HG03460 (cell line): ENCODE measurements around the gene GADD45B.

Experiments
- ATAC-seq: cut with Tn5 transposase; IDR thresholded peaks from one replicate; pipeline ENCODE4 v1.9.1; 2021; ENCODE audit not compliant: unreplicated experiment

The GADD45B gene, protein sequence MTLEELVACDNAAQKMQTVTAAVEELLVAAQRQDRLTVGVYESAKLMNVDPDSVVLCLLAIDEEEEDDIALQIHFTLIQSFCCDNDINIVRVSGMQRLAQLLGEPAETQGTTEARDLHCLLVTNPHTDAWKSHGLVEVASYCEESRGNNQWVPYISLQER

GRCh38 chr19:2475702-2476450, at the start of gene GADD45B:
GADD45B (plus strand) TSS chr19:2476127; CDS start chr19:2476359, 232 bp downstream.
- ATAC-seq: peak; percentile 40

DNA sequence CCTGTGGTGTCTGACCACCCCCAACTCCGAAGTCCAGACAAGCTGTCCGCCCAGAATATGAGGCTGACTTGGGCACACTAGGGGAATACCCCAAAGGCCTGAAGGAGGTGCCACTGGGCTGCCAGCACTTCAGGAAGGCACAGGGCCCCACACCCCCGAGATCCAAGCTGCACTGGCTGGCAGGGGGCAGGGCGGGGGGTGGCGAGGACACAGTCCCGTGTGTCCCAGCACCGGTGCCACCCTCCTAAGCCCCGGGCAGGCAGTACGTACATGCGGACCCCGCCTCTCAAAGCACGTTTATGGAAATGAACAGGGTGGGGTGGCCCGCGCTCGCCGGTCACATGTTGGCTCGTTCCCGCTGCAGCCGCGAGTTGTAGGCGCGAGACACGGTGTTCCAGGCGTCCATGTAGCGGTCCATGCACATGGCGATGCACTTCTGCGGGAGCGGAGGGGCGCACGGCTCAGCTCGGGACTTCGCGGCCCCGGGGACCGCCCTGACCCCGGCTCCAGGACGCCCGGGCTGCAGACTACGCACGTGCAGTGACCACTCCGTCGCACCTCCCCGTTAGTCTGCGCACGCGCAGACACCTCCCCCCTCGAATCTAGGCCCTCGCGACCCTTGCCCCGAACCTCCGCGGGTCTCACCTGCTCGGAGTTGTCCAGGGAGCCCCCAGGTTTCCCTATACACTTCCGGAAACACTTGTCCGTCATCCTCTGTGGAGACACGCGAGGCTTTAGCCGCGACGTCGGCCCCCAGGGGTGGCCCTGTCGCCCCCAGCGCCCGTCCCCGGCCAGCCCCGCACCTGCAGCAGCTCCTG, 49.1 kb upstream of the GADD45B start:
- no peak for ATAC-seq

DNA sequence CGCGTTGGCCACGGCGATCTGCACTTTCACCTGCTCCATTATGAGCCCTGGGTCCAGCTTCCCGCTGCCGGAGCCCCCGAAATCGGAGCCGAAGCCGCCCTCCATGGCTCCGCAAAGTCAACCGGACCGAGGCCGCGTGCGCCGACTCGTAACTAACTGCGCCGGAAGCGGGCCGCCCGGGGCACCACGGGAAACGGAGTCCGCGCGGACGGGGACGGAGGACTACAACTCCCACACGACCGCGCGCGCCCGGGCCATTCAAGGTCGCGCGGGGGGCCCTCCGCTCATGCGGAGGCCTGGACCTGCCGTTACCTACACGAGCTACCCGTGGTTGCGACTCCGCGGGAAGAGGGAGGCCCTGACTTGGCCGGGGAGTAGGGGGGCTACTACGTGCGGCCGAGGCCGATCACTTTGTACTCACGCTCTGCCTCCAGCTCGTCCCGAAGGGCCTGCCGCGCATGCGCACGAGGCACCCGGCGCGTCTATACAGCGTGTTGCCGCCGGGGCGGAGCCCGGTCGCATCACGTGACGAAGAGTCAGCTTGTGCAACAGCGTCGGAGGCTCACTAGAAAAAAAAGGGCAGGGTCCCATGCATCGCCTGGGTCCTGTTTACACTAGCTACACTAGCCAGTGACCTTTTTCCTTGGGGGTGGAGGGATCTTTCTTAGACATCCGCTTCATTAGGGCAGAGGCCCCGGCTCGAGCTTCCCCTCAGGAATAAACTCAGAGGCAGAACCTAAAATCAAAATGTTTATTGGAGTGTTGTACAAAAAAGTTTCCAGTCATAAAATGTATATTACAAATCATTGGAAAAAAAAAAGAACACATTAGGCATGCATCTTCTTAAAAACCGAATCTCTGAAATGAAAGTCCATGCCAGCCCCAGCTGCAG, 48.3 kb upstream of the GADD45B start, which contains the start of gene TIMM13:
Gene TIMM13 (minus strand): TSS at position 158 of the 892 bp plus-strand sequence. CDS start 53 bp downstream, at position 105.
- ATAC-seq: peak; percentile 79

DNA sequence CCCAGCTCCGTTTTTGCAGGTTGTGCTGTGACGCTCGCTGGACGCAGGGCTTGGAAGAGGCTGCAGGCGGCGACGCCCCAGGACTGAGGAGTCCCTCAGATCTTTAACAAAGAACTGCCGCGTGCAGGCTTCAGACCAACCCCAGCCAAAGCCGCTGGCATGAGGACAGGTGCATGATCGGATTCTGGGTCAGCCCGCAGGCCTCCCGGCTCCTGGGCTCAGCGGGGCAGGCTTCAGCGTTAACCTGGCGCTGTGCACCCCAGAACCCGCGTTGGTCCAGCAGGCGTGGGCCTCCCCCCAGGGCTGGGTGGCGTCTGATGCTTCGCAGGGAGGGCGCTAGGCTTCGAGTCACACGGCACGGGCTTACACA, 47.6 kb upstream of the GADD45B start:
- ATAC-seq: no peak

DNA sequence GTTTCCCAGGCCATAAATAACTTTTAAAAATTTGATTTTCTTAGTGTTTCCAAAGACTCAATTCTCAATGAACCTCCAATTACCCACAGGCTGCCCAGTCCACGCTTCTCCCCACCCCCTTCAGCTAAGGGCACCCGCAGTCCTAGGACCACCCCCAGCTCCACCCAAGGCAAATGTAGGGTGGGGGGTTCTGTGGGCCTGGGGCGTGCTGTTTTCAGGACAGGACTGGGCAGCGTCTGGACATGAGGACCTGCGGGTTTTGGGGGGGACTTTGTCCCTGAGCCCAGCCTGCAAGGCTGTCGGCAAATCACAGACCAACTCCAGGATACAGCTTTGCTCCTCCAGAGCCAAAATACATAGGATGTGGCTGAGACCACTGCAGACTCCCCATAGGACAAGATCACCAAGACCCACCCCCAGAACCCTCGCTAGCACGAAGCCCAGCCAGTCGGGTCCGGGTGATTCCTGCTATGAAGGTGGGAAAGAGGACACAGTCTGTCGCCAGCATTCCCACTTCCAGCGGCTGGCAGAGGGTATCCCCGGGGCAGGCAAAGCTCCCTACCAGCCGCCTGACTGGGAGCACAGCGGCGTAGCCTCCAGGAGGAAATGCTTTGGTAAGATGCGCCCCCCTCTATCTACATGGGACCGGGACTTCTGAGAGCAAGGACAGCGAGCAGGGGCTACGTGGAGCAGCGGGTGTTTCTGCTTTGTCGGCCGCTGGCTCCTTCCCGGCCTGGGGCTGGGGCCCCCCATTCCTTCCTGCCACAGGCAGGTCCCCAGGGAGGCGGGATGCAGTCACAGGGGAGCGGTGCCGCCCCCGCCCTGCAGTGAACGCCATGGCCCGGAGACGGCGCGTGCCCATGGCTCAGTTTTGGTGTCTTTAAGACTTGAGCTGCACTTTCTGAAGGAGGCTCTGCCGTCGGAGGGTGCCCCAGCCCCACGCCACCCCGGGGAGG, 46.9 kb upstream of the GADD45B start:
- no peak for ATAC-seq

DNA sequence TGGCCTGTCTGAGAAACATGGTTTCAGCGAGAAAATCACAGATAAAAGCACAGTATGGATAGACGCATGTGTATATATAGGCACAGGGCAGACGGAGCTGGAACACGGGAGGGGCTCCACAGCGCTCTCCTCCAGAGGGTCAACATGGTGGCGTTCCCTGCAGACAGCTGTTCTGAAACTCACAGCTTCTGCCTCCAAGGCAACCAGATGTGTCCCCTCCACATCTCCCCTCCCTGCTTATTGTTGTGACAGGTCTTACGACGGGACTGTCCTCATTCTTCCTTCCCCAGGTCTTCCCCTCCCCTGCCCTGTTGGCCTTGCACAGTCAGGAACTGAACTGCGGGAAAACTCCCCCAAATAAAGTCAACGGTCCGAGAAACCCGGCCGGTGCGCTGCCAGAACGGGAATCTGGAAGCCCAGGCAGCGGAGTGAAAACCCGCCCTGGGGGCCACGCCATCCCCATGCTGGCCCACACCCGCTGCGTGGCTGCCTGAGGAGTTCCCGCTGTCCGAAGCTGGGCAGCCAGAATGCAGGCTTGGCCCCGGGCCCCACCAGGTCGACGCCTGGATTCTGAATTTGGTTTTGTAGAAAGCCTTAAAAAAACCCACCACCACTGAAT, 45.9 kb upstream of the GADD45B start:
- ATAC-seq: no peak

DNA sequence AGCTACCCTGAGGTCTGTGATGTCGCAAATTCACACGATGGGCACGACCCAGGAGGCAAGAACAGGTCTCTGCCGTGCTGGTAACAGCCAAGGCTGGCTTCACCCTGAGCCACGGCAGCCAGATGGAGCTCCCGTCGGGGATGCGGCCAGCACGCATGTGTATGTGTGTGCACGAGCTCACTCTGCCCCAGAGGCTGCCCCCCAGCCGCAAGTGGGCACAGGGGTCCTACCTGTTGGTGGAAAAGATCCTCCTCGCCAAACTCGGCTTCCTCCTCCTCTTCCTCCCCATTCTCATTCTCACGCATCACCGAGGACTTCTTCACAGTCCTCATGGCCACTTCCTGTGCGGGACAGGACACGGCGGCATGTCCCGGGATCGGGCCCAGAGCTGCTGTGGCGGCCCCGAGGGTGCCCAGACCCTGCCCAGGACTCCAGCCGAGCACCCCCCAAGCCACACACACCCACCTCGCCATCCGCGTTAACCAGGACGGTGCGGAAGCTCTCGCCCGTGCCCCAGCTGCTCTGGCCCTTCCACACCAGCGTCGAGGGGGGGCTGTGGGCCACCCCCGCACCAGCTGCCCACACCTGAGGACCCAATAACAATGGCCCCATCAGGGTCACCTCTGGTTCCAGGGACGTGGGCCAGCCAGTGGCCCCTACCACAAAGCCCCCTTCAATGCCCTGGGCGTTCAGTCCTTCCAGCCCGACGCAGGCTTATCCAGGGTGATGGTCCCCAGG, 44.4 kb upstream of the GADD45B start:
- no peak for ATAC-seq

GRCh38 chr19:2432131-2432848, 43.6 kb upstream of the GADD45B start:
- no peak for ATAC-seq

GRCh38 chr19:2433854-2434253, 42.1 kb upstream of the GADD45B start:
- no peak for ATAC-seq

GRCh38 chr19:2434267-2434666, 41.7 kb upstream of the GADD45B start:
- no peak for ATAC-seq

GRCh38 chr19:2434721-2435265, 41.1 kb upstream of the GADD45B start:
- no peak for ATAC-seq

DNA sequence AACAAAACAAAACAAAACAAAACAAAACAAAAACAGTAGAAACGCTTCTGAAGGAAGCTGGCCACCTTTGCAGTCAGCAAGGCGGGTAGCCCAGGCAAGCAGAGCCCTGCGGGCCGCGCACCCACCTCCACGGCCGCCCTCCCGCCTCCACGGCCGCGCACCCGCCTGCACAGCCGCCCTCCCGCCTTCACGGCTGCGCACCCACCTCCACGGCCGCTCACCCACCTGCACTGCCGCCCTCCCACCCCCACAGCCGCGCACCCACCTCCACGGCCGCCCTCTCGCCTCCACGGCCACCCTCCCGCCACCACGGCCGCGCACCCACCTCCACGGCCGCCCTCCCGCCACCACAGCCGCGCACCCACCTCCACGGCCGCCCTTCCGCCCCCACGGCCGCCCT, 39.5 kb upstream of the GADD45B start:
- ATAC-seq: no peak

DNA sequence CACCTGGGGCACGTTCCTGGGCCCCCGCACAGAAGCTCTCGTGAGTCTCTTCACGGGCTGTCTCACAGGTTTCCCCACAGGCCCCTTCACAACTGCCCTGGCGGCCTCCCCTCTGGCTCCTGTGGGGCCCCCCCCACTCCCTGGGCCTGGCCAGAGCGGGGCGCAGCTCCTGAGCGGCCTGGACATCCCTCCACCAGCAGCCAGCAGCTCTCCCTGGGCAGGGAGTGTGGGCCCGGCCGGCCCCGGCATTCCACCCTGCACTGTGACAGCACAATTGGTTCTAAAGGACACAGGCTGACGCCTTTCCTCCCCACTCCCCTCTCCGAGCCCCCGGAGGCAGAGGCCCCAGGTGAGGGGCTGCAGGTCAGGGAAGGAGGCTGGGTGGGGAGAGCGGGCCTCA, 39.0 kb upstream of the GADD45B start:
- no peak for ATAC-seq

DNA sequence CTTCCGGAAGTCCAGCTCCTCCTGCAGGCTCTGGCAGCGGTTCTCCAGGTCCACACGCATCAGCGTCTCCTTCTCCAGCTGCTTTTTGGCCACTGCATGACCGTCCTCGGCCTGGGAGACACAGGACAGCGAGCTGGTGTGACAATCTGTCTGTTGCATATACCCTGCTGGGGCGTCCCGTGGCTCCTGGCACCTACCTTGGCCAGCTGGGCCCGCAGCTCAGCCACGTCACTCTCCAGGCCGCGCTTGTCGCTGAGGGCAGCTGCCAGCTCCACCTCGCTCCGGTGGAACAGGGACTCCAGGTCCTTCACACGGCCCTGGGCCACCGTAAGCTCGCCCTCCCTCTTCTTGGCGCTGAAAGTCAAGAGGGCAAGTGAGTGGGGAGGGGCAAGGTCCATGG, 37.7 kb upstream of the GADD45B start:
- no peak for ATAC-seq

- ATAC-seq: no peak
These were observed 35.4 kb upstream of the GADD45B start for GRCh38 chr19:2440515-2440914.

DNA sequence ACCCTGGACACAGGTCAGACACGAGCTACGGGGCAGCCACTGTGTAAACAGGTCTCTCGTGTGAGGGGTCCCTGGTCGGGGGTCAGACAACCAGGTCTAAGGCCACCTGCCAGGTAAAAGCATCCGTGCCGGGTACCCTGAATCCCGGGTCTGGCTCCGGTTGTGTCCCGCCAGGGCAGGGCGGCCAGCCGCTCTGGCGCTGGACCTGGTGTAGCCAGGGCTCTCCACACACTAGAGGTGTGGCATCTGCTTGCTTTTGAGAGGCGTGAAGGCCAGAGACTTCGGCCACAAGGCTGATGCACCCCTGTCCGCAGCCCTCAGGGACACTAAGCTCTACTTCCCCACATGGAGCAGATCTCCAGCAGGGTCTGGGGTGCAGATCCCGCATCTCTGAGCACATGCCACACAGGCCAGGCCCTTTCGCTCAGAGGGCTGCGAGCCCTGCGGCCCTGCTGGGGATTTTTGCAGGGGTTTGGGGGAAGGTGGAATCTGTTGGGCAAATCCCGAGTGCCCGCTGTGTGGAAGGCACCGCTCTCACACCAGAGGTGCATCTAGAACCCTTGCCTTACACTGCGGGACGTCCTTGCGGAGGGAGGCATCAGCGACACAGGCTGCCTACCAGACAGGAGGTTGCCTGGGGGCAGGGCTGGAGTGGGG, 34.7 kb upstream of the GADD45B start:
- no peak for ATAC-seq

DNA sequence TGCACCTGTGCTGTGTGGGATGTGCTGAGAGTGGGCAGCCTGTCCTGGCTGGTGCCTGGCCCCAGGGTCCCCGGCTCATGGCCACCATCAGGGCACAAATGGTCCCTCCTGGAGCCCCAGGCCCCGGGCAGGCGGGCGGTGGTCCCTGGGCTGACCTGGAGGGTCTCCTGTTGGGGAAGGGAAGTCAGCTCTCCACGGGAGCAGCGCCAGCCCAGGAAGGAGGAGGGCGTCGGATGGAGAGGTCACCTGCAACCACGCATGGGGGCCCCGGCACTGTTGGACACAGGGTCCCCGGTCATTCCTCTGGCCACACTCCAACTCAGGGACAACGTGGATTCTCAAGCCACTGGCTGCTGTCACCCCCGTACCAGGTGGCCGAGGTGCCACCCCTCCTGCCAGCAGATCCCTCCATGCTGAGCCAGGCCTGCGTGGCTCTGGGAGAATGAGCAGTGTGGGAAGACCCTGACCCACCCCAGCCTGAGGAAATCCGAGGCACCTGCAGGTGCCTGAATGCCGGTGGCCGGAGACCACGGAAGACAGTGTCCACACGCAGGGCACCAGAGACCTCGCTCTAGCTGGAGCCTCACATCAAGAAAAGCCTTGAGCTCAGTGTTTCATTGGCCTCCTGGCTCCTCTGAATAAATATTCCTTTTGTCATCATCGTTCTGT, 32.7 kb upstream of the GADD45B start:
- ATAC-seq: no peak
